Measurements from ENCODE around the gene ZNF318.

ZNF318 gene

DNA sequence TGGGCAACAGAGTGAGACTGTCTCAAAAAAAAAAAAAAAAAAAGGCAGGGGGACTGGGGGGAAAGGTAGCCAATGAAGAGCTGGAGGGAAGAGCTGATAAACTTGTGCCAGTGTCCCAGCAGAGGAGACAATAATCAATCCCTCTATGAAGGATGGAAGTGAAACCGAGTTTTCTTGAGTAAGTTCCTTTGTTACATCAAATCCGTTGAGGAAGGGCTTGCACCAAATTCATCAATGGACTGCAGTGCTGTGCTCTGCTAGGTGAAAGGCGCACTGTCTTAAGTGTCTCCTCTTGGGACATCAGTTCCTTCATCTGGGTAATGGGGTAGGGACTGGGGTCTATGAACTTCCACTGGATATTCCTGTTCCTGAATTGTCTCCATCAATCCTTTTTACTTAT is 57.8 kb downstream of the ZNF318 start:
- Histone ChIP-seq H3K9ac (ENCODE audit: low read depth, low read length) (no peak overlapping the region), H3K79me2 (ENCODE audit: insufficient read depth, low read length) (no peaks in the 10 kb centered on the region), H3K4me2 (ENCODE audit: insufficient read depth, low read length) (no peak overlapping the region), H3K27me3 (ENCODE audit: insufficient read depth, low read length, poor library complexity) (peaks cover 3% of the 10 kb centered on the region), H3K4me3 (ENCODE audit: low read depth in 1 of 2, low read length in 2 of 2) (no peak overlapping the region), H4K20me1 (ENCODE audit: insufficient read depth, low read length) (no peaks in the 10 kb centered on the region), H2AFZ (ENCODE audit: low read depth, low read length) (no peak overlapping the region), H3K27ac (ENCODE audit: low read length) (no peak overlapping the region), H3K4me1 (ENCODE audit: insufficient read depth, low read length) (no peaks in the 10 kb centered on the region), H3K36me3 (ENCODE audit: insufficient read depth, low read length) (no peaks in the 10 kb centered on the region), H3K9me3 (ENCODE audit: insufficient read depth, low read length, severe bottlenecking) (no peaks in the 10 kb centered on the region)
- DNase-seq (no peak), ATAC-seq (ENCODE audit: insufficient read depth, low read depth) (no peak)
- no peak for TF ChIP-seq EZH2 (IDR thresholded peaks at IDR 0.05; ENCODE audit: borderline replicate concordance, low read depth, low read length, severe bottlenecking)
- TF ChIP-seq, protein P1, sequence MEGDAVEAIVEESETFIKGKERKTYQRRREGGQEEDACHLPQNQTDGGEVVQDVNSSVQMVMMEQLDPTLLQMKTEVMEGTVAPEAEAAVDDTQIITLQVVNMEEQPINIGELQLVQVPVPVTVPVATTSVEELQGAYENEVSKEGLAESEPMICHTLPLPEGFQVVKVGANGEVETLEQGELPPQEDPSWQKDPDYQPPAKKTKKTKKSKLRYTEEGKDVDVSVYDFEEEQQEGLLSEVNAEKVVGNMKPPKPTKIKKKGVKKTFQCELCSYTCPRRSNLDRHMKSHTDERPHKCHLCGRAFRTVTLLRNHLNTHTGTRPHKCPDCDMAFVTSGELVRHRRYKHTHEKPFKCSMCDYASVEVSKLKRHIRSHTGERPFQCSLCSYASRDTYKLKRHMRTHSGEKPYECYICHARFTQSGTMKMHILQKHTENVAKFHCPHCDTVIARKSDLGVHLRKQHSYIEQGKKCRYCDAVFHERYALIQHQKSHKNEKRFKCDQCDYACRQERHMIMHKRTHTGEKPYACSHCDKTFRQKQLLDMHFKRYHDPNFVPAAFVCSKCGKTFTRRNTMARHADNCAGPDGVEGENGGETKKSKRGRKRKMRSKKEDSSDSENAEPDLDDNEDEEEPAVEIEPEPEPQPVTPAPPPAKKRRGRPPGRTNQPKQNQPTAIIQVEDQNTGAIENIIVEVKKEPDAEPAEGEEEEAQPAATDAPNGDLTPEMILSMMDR (IDR thresholded peaks at IDR 0.05; ENCODE audit: borderline replicate concordance, extremely low read depth, low read length, poor library complexity, severe bottlenecking), result no peak

DNA sequence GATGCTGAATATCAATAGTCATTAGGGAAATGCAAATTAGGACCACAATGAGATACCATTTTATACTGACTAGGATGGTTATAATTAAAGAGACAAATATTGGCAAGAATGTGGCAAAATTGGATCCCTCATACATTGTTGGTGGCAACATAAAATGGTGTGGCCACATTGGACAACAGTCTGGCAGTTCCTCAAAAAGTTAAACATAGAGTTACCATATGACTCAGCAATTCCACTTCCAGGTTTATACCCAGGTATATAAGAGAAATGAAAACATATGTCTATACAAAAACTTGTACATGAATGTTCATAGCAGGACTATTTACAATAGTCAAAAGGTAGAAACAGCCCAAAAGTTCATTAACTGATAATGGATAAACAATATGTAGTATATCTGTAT is 58.8 kb downstream of the ZNF318 start:
- H4K20me1 ChIP-seq (ENCODE audit: insufficient read depth, low read length), result no peaks in the 10 kb centered on the region
- no peak overlapping the region for H3K4me2 ChIP-seq (ENCODE audit: insufficient read depth, low read length)
- H3K36me3 ChIP-seq (ENCODE audit: insufficient read depth, low read length), result no peaks in the 10 kb centered on the region
- no peak for ATAC-seq (ENCODE audit: insufficient read depth, low read depth)
- no peak overlapping the region for H3K27ac ChIP-seq (ENCODE audit: low read length)
- no peak overlapping the region for H3K9ac ChIP-seq (ENCODE audit: low read depth, low read length)
- H3K79me2 ChIP-seq (ENCODE audit: insufficient read depth, low read length), result no peaks in the 10 kb centered on the region
- no peaks in the 10 kb centered on the region for H3K4me1 ChIP-seq (ENCODE audit: insufficient read depth, low read length)
- TF ChIP-seq, protein P1 (IDR thresholded peaks at IDR 0.05; ENCODE audit: borderline replicate concordance, extremely low read depth, low read length, poor library complexity, severe bottlenecking), result no peak
- TF ChIP-seq EZH2 (IDR thresholded peaks at IDR 0.05; ENCODE audit: borderline replicate concordance, low read depth, low read length, severe bottlenecking), result no peak
- no peak overlapping the region for H2AFZ ChIP-seq (ENCODE audit: low read depth, low read length)
- no peak overlapping the region for H3K4me3 ChIP-seq (ENCODE audit: low read depth in 1 of 2, low read length in 2 of 2)
- no peak for DNase-seq
- H3K27me3 ChIP-seq (ENCODE audit: insufficient read depth, low read length, poor library complexity), result peaks cover 3% of the 10 kb centered on the region
- no peaks in the 10 kb centered on the region for H3K9me3 ChIP-seq (ENCODE audit: insufficient read depth, low read length, severe bottlenecking)

DNA sequence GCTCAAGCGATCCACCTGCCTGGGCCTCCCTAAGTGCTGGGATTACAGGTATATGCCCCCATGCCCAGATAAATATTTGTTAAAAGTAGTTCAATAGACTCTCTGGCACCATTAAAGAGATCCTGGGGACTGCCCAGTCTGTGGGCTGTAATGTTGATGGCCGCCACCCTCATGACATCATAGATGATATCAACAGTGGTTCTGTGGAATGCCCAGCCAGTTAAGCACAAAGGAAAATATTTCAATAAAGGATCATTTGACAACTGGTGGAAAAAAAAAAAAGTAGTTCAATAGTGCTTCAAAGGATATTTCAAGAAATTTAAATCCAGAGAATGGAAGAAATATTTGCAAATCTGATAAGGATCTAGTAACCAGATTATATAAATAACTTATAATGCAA is 59.3 kb downstream of the ZNF318 start:
- TF ChIP-seq, protein P1 (IDR thresholded peaks at IDR 0.05; ENCODE audit: borderline replicate concordance, extremely low read depth, low read length, poor library complexity, severe bottlenecking), result no peak
- TF ChIP-seq EZH2 (IDR thresholded peaks at IDR 0.05; ENCODE audit: borderline replicate concordance, low read depth, low read length, severe bottlenecking), result no peak
- Histone ChIP-seq H2AFZ (ENCODE audit: low read depth, low read length) (no peak overlapping the region), H4K20me1 (ENCODE audit: insufficient read depth, low read length) (no peaks in the 10 kb centered on the region), H3K27me3 (ENCODE audit: insufficient read depth, low read length, poor library complexity) (peaks cover 3% of the 10 kb centered on the region), H3K4me3 (ENCODE audit: low read depth in 1 of 2, low read length in 2 of 2) (no peak overlapping the region), H3K27ac (ENCODE audit: low read length) (no peak overlapping the region), H3K4me2 (ENCODE audit: insufficient read depth, low read length) (no peak overlapping the region), H3K9ac (ENCODE audit: low read depth, low read length) (no peak overlapping the region), H3K36me3 (ENCODE audit: insufficient read depth, low read length) (no peaks in the 10 kb centered on the region), H3K4me1 (ENCODE audit: insufficient read depth, low read length) (no peaks in the 10 kb centered on the region), H3K9me3 (ENCODE audit: insufficient read depth, low read length, severe bottlenecking) (no peaks in the 10 kb centered on the region), H3K79me2 (ENCODE audit: insufficient read depth, low read length) (no peaks in the 10 kb centered on the region)
- ATAC-seq (ENCODE audit: insufficient read depth, low read depth) (no peak), DNase-seq (no peak)

DNA sequence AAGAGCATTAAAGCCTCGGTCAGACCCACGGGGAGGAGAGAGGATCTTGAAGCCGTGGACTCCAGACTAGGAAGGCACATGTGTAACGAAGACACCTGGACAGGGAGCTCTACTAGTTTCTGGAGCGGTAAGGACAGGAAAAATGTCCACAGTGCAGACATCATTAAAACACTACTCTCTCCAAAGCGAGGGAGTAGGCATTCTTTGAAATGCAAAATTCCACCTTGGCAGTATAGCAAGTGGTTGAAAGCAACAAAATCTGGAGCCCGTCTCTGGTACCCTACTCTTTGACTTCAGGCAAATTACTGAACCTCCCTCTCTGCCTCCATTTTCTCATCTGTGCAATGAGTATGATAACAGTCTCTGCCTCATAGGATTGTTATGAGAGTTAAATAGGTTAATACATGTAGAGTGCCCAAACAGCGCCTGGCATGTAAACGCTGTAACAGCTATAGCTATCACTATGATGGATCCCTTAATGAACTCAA is 60.4 kb downstream of the ZNF318 start:
- Histone ChIP-seq H3K9ac (ENCODE audit: low read depth, low read length) (no peak overlapping the region), H3K27ac (ENCODE audit: low read length) (no peak overlapping the region), H3K4me2 (ENCODE audit: insufficient read depth, low read length) (no peak overlapping the region), H3K36me3 (ENCODE audit: insufficient read depth, low read length) (no peaks in the 10 kb centered on the region), H3K4me1 (ENCODE audit: insufficient read depth, low read length) (no peaks in the 10 kb centered on the region), H3K4me3 (ENCODE audit: low read depth in 1 of 2, low read length in 2 of 2) (no peak overlapping the region), H3K9me3 (ENCODE audit: insufficient read depth, low read length, severe bottlenecking) (no peaks in the 10 kb centered on the region), H3K27me3 (ENCODE audit: insufficient read depth, low read length, poor library complexity) (peaks cover 3% of the 10 kb centered on the region), H4K20me1 (ENCODE audit: insufficient read depth, low read length) (0 out of 2 replicates have a peak, but pooled peaks cover 5% of the 10 kb centered on the region), H2AFZ (ENCODE audit: low read depth, low read length) (no peak overlapping the region), H3K79me2 (ENCODE audit: insufficient read depth, low read length) (no peaks in the 10 kb centered on the region)
- DNase-seq (no peak), ATAC-seq (ENCODE audit: insufficient read depth, low read depth) (no peak)
- TF ChIP-seq EZH2 (IDR thresholded peaks at IDR 0.05; ENCODE audit: borderline replicate concordance, low read depth, low read length, severe bottlenecking), result no peak
- TF ChIP-seq, protein P1 (IDR thresholded peaks at IDR 0.05; ENCODE audit: borderline replicate concordance, extremely low read depth, low read length, poor library complexity, severe bottlenecking), result no peak
